ENCODE measurements around the gene DEPDC5.

DNA sequence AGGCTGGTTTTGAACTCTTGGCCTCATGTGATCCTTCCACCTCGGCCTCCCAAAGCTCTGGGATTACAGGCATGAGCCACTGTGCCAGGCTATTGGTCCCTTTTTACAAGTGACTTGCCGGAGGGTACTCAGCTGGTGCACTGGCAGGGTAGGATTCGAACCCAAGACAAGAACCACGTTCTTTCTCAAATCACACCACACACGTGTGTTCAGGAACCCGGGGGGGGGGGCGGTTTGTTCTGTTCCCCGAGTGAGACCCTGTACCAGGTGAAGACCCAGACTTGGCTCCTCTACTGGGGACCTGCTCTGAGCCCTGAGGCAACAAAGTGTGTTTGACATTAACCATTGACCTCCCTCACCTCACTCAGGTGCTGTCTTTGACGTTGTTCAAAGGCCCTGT, 186.7 kb downstream of the DEPDC5 start:
- TF ChIP-seq, protein P1, sequence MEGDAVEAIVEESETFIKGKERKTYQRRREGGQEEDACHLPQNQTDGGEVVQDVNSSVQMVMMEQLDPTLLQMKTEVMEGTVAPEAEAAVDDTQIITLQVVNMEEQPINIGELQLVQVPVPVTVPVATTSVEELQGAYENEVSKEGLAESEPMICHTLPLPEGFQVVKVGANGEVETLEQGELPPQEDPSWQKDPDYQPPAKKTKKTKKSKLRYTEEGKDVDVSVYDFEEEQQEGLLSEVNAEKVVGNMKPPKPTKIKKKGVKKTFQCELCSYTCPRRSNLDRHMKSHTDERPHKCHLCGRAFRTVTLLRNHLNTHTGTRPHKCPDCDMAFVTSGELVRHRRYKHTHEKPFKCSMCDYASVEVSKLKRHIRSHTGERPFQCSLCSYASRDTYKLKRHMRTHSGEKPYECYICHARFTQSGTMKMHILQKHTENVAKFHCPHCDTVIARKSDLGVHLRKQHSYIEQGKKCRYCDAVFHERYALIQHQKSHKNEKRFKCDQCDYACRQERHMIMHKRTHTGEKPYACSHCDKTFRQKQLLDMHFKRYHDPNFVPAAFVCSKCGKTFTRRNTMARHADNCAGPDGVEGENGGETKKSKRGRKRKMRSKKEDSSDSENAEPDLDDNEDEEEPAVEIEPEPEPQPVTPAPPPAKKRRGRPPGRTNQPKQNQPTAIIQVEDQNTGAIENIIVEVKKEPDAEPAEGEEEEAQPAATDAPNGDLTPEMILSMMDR (IDR thresholded peaks at IDR 0.05 in 4 of 5, conservative IDR thresholded peaks at IDR 0.05 in 1 of 5) = no peak
- no peak for TF ChIP-seq POLR2A (IDR thresholded peaks at IDR 0.05)

All from gastrocnemius medialis (tissue), 4 donors.